GM12891 (cell line): ENCODE data around the gene ATP6V0E2.
"Not testable (repeated sequence)": the region's sequence is repeated elsewhere in the genome, so short reads cannot be mapped to it uniquely, and the experiment has no call there.

Source experiments
- POLR2A ChIP-seq: IDR thresholded peaks from 2 replicates; pipeline ENCODE4 v1.6.1; 2011; ENCODE audit warnings: low read depth, low read length, control low read depth
- POLR2AphosphoS5 ChIP-seq: IDR thresholded peaks from 2 replicates; pipeline ENCODE4 v1.6.1; 2011; ENCODE audit warnings: low read depth, low read length, control low read depth
- SPI1 ChIP-seq: IDR thresholded peaks from 2 replicates; pipeline ENCODE4 v1.6.1; 2011; ENCODE audit warnings: low read depth, low read length, control low read depth
- TAF1 ChIP-seq: IDR thresholded peaks from 2 replicates; pipeline ENCODE4 v1.6.1; 2011; ENCODE audit warnings: low read depth, low read length, control low read depth

- not testable (repeated sequence) for TF ChIP-seq TAF1, POLR2A, POLR2AphosphoS5, SPI1
Observed at GRCh38 chr7:149926414-149926813, 52.6 kb downstream of the ATP6V0E2 start.
